HG02623 (cell line): Measurements from ENCODE around the gene F7.
"Not testable (repeated sequence)": the region's sequence is repeated elsewhere in the genome, so short reads cannot be mapped to it uniquely, and the experiment has no call there.

ENCODE experiments used
- ATAC-seq: cut with Tn5 transposase; IDR thresholded peaks from one replicate; pipeline ENCODE4 v1.9.1; 2021; ENCODE audit warnings: moderate library complexity; ENCODE audit not compliant: unreplicated experiment

The F7 gene

DNA sequence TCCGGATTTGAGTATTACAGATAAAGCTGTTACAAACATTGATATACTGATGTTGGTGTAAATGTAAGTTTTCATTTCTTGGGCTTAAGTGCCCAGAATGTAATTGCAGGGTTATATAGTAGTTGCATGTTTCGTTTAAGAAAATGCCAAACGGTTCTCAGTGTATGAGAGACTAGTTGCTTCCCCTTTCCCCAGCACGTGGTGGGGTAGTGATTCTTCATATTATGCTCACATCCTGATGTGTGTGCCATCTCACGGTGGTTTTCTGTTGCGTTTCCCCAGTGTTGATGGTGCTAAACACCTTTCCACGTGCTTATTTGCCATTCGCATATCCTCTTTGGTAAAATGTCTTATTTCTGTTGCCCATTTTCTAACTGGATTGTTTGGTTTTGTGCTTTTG, 34.7 kb upstream of the F7 start:
- no peak for ATAC-seq

GRCh38 chr13:113072376-113072775, 33.2 kb upstream of the F7 start:
- ATAC-seq: no peak

DNA sequence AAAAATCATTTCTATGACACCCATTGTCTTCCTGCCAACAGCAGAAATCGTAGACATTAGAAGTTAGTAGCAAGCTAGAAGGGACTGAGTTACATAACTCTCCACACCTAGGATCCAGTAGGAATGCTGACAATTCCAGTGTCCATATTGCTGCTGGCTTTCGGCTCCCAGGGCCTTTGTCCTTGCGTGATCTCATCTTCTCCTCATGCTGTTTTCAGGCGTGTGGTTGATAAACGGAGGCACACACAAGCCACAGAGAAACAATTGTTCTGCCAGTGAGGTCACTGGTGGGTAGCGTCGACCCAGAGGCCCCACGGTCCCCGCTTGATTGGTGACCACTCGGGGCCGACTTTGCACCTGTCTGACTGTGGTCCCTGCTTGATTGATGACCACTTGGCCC, 31.6 kb upstream of the F7 start:
- no peak for ATAC-seq

DNA sequence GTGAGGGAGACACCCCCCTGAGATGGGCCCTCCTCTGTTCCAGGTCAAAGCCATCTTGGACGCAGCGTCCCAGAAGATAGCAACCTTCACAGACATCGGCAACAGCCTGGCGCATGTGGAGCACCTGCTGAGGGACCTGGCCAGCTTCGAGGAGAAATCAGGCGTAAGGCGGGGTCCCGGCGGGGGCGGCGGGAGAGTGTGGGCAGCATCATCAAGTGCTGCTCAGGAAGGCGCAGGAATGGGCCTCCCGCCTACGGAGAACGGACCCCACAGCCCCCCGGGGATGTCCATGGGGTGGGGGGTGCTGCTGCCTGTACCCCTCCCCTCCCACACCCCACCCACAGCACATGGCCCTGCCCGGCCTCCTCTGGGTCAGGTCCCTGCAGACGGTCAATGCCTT, 31.2 kb upstream of the F7 start:
- ATAC-seq: no peak

DNA sequence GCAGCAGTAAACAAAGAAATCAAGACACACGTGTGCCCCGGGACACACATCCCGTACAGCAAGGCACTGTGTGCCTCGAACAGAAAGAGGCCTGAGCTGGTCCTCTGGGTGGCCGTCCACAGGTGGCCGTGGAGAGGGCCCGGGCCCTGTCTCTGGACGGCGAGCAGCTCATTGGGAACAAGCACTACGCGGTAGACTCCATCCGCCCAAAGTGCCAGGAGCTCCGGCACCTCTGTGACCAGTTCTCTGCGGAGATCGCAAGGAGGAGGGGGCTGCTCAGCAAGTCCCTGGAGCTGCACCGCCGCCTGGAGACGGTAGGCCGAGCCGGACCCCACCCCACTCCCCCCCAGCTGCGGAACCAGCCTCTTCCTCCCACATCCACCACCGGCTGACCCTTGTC, 30.7 kb upstream of the F7 start:
- no peak for ATAC-seq

- ATAC-seq: no peak
These were observed 29.9 kb upstream of the F7 start for GRCh38 chr13:113075711-113076110.

GRCh38 chr13:113076681-113077401, 28.8 kb upstream of the F7 start:
- no peak for ATAC-seq

GRCh38 chr13:113077566-113077952, 28.0 kb upstream of the F7 start:
- ATAC-seq: no peak

GRCh38 chr13:113077953-113078901, 27.4 kb upstream of the F7 start:
- no peak for ATAC-seq

DNA sequence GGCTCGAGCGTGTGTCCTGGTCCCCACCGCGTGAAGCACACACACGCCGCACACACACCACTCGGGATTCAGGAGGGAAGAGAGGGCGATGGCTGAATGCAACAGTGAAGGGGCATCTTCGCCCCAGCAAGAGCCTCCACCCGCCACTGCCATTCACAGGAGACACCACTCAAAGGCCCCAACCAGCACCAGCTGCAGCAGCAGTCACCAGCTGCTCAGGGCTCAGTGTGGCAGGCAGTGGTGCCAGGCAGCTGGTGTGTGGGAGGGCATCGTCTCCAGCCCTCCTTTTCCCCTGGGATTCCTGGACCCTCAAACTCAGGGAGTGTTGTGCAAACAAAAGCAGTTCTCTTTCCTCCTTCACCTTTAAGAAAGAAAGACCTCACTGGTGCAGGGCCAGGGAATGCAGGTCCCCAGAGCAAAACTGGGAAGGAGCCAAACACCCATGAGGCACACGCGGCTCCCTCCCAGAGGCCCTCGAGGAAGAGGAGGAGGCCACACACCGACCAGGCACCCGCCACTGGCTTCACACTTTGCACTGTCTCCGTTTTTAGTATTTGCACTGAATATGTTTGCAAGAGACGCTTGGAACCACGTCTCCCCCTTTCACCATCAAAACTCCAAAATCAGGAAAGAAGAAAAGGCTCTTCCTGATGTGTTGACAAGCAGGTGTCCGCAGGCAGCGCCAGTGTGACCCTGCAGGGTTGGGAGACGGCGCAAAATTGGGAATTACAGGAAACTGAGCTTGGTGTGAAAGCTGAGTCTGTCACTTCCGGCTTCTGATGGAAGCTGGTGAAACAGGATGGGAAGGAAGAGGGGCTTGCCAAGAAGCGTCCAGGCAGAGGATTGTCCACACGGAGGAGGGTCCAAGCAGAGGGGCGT, 26.4 kb upstream of the F7 start:
- no peak for ATAC-seq

DNA sequence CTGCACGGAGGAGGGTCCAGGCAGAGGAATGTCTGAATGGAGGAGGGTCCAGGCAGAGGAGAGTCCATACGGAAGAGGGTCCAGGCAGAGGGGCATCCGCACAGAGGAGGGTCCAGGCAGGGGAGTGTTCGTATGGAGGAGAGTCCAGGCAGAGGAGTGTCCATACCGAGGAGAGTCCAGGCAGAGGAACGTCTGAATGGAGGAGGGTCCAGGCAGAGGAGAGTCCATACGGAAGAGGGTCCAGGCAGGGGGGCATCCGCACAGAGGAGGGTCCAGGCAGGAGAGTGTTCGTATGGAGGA, 25.9 kb upstream of the F7 start:
- ATAC-seq: not testable (repeated sequence)

GRCh38 chr13:113080361-113080831, 25.2 kb upstream of the F7 start:
- ATAC-seq: no peak

DNA sequence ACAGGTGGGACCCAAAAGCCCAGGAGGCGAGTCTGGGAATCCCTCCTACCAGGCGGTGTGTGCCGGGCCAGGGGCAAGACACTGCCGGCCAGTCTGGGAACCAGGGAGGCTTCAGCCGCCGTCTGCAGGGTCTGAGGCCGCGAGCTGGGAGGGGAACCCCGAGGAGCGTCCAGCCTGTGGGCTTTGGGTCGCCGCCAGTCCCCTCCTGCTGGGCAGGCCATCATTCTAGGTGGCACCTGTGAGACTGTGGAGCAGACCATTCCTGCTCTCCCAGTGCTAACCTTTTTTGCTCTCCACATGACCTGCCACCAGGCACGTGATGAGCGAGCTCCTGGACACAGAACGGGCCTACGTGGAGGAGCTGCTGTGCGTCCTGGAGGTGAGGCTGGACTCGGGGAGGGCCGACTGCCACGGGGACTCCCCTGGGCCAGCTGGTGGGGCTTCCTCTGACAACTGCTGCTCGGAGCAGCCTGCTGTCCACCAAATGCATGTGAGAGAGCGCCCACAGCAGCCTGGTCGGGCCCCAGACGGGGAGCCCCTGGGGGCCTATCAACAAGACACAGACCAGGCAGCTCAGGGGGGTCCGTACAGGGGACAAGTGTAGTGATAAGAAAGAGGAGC, 24.6 kb upstream of the F7 start:
- no peak for ATAC-seq

- no peak for ATAC-seq
These were observed 23.2 kb upstream of the F7 start for GRCh38 chr13:113082198-113083021.

GRCh38 chr13:113083022-113083373, 22.6 kb upstream of the F7 start:
- ATAC-seq: no peak

GRCh38 chr13:113083402-113084061, 22.1 kb upstream of the F7 start:
- ATAC-seq: no peak

GRCh38 chr13:113084094-113084942, 21.3 kb upstream of the F7 start:
- no peak for ATAC-seq

DNA sequence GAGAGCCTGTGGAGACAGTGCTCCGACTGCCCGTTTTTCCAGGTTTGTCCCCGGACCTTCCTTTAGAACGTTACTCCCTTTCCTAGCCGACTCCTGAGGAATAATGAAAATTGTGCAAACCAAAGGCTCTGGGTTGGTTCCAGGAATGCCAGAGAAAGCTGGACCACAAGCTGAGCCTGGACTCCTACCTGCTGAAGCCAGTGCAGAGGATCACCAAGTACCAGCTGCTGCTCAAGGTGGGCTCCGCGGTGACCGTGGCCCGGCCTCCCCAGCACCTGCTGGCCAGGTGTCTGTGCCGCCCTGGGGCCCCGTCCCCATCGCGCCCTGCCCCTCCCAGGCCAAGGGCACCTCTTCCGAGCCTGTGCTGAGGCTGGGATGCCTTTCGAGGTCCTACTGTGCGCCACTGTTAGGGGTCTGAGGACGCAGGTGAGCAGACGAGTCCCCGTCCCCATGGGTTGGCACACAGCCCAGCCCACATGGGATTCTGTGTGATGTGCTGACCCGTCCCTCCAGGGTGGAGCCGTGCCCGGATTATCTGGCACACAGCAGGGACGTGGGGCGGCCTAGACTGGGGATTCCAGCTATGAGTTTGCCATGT, 20.5 kb upstream of the F7 start:
- no peak for ATAC-seq
